Measurements from ENCODE around the gene AUTS2. TPM values are rescaled to one million over a fixed set of nuclear protein-coding genes. Genes with fewer than 3 reads are reported as not detected.

Gene AUTS2
- total and polyA plus RNA-seq, 9 of the 15 experiments (the other 6 are each of a cell fraction or from before 2014, with no cell fraction given) = 0.58 TPM; not detected in 8

DNA sequence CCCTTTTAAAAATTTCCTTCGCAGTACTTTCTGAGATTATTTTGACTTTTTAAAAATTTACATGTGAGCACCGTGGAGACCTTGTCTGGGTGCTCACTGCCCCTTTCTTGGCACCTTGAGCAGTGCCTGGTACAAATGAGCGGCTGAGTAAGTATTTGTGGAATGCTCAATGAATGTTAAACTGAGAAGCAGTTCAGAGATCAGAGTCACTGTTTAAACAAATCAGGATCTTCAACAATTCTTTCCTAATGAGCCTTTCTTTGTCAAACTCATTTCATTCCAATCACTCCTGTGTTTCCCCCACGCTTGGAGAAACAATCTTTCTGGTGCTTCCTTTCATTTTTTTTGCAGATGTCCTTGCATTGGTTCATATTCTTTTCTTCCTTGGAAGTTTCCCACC is 922.3 kb downstream of the AUTS2 start:
- H3K27ac ChIP-seq (ENCODE audit: extremely low read depth, low read depth, low read length) = no peak overlapping the region
- in situ Hi-C loops (cut with MboI) (no loop called here), intact Hi-C loops (cut with micrococcal nuclease) (no loop called here)
- ChIA-PET CTCF (ENCODE audit: low intra/inter-chr PET ratio) (no interaction called here), POLR2A (no interaction called here)
- H3K9me3 ChIP-seq (replicated peaks; ENCODE audit: control insufficient read depth, insufficient read depth, low read depth, low read length) = no peaks in the 10 kb centered on the region
- FAIRE-seq = no peak
- no peak overlapping the region for H2AFZ ChIP-seq (ENCODE audit: low read depth, low read length)
- H3K4me3 ChIP-seq = no peak overlapping the region
- H3K9me1 ChIP-seq (ENCODE audit: control insufficient read depth, insufficient read depth, low read length) = no peaks in the 10 kb centered on the region
- DNase-seq (ENCODE audit: extremely low read depth in 1 of 4, low spot score in 3 of 4) = no peak
- 0 out of 2 replicates have a peak, but pooled peaks cover 2% of the 10 kb centered on the region for H4K20me1 ChIP-seq (replicated peaks; ENCODE audit: control insufficient read depth, insufficient read depth, low read length)
- H3K36me3 ChIP-seq (ENCODE audit: control insufficient read depth, insufficient read depth, low read length) = no peaks in the 10 kb centered on the region
- BruUV-seq (replicated peaks) = no TSS peak
- no peaks in the 10 kb centered on the region for H3K4me1 ChIP-seq (replicated peaks in 1 of 2; ENCODE audit: control insufficient read depth in 2 of 2, insufficient read depth in 2 of 2, low read length in 2 of 2)
- H3K9ac ChIP-seq (ENCODE audit: insufficient read depth in 1 of 2, low read depth in 2 of 2, low read length in 2 of 2) = no peak overlapping the region
- H3K4me2 ChIP-seq (ENCODE audit: insufficient read depth, low read length) = no peak overlapping the region
- no peaks in the 10 kb centered on the region; a peak in 1 of 5 replicates for H3K27me3 ChIP-seq (ENCODE audit: control insufficient read depth in 2 of 2, insufficient read depth in 2 of 2, low read length in 2 of 2)
- no peak for ATAC-seq
- 0% methylated on average over 4 of the region's 4 CpGs for whole genome bisulfite sequencing (ENCODE audit: insufficient coverage, low coverage, missing lambda C conversion rate)
- no peaks in the 10 kb centered on the region for H3K79me2 ChIP-seq (ENCODE audit: control insufficient read depth, insufficient read depth, low read length)
- no peak for TF ChIP-seq POLR2AphosphoS2 (IDR thresholded peaks at IDR 0.05; ENCODE audit: low read length)
- no peak for TF ChIP-seq MBD2 (IDR thresholded peaks at IDR 0.05; ENCODE audit: borderline replicate concordance, low read depth)
- TF ChIP-seq PRMT5 (CRISPR knock-in tag; IDR thresholded peaks at IDR 0.05) = no peak
- no peak for TF ChIP-seq POU5F1 (IDR thresholded peaks at IDR 0.05; ENCODE audit: borderline replicate concordance, low read depth, low read length, partially characterized antibody)
- TF ChIP-seq NFIX (CRISPR knock-in tag; IDR thresholded peaks at IDR 0.05; ENCODE audit: low read depth) = no peak
- TF ChIP-seq, protein P1, sequence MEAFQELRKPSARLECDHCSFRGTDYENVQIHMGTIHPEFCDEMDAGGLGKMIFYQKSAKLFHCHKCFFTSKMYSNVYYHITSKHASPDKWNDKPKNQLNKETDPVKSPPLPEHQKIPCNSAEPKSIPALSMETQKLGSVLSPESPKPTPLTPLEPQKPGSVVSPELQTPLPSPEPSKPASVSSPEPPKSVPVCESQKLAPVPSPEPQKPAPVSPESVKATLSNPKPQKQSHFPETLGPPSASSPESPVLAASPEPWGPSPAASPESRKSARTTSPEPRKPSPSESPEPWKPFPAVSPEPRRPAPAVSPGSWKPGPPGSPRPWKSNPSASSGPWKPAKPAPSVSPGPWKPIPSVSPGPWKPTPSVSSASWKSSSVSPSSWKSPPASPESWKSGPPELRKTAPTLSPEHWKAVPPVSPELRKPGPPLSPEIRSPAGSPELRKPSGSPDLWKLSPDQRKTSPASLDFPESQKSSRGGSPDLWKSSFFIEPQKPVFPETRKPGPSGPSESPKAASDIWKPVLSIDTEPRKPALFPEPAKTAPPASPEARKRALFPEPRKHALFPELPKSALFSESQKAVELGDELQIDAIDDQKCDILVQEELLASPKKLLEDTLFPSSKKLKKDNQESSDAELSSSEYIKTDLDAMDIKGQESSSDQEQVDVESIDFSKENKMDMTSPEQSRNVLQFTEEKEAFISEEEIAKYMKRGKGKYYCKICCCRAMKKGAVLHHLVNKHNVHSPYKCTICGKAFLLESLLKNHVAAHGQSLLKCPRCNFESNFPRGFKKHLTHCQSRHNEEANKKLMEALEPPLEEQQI (IDR thresholded peaks at IDR 0.05) = no peak
